ENCODE results near the gene RPRD2. TPM values are rescaled to one million over a fixed set of nuclear protein-coding genes. Genes with fewer than 3 reads are reported as not detected.
A peak's percentile ranks its signal among the peaks of the same experiment; 100 is the strongest.

RPRD2 gene
- total RNA-seq, 1 donor from 2014 or later = 22.8 TPM

DNA sequence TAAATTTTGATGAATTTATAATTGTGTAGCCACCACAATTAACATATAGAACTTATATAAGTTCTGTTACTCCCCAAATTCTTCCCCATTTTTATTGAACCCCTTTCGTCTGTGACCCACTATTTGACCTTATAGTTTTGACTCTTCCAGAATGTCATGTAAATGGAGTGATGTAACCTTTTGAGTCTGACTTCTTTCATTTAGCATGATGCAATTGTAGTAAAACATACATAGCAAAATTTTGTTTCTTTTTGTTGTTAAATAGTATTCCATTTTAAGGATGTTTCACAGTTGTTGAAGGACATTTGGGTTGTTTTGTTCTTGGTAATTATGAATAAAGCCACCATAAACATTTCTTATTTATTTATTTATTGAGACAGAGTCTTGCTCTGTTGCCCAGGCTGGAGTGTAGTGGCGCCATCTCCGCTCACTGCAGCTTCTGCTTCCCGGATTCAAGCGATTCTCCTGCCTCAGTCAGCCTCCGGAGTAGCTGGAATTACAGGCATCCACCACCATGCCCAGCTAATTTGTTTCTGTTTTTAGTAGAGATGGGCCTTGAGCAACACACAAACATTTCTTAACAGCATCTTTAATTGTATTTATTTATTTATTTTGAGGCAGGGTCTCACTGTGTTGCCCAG is 33.6 kb downstream of the RPRD2 start:
- intact Hi-C loops (cut with micrococcal nuclease) = no loop called here
- Mint-ChIP-seq H3K27me3 (ENCODE audit: low read depth) (no peaks in the 10 kb centered on the region), H3K27ac (no peak overlapping the region), H3K4me1 (ENCODE audit: low read depth) (peaks cover 1% of the 10 kb centered on the region), H3K9me3 (peaks cover 22% of the 10 kb centered on the region), H3K36me3 (ENCODE audit: low read depth) (peaks cover 30% of the 10 kb centered on the region), H3K4me3 (ENCODE audit: low read depth) (no peak overlapping the region)
- no peak for DNase-seq (ENCODE audit: low spot score)

DNA sequence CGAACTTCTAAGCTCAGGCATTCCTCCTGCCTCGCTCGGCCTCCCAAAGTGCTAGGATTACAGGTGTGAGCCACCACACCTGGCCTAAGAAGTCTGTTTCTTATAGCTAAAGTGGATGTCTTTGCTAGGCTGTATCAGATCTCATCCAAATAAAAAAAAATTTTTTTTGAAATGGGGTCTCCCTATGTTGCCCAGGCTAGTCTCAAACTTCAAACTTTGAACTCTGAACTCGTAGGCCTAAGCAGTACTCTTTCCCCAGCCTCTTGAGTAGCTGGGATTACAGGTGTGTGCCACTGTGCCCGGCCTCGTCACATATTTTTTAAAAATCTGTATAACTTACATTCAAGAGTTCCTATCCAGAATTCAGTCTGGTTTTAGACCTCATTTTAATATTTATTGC is 40.5 kb downstream of the RPRD2 start:
- peaks cover 16% of the 10 kb centered on the region for H3K4me1 Mint-ChIP-seq (ENCODE audit: low read depth)
- peaks cover 21% of the 10 kb centered on the region for H3K36me3 Mint-ChIP-seq (ENCODE audit: low read depth)
- intact Hi-C loops (cut with micrococcal nuclease) = no loop called here
- H3K4me3 Mint-ChIP-seq (ENCODE audit: low read depth) = no peak overlapping the region
- H3K27me3 Mint-ChIP-seq (ENCODE audit: low read depth) = no peaks in the 10 kb centered on the region
- no peak overlapping the region for H3K27ac Mint-ChIP-seq
- peaks cover 8% of the 10 kb centered on the region for H3K9me3 Mint-ChIP-seq
- DNase-seq (ENCODE audit: low spot score) = no peak

- no peak overlapping the region for H3K4me3 Mint-ChIP-seq (ENCODE audit: low read depth)
- H3K27me3 Mint-ChIP-seq (ENCODE audit: low read depth) = no peaks in the 10 kb centered on the region
- no peaks in the 10 kb centered on the region for H3K9me3 Mint-ChIP-seq
- peaks cover 10% of the 10 kb centered on the region for H3K36me3 Mint-ChIP-seq (ENCODE audit: low read depth)
- peaks cover 21% of the 10 kb centered on the region for H3K4me1 Mint-ChIP-seq (ENCODE audit: low read depth)
- H3K27ac Mint-ChIP-seq = peak overlapping the region; percentile 11
- no peak for DNase-seq (ENCODE audit: low spot score)
- intact Hi-C loops (cut with micrococcal nuclease) = no loop called here
Measured at GRCh38 chr1:150405660-150406059, 41.7 kb downstream of the RPRD2 start.

GRCh38 chr1:150406483-150406882 is 42.5 kb downstream of the RPRD2 start:
- H3K4me1 Mint-ChIP-seq (ENCODE audit: low read depth) = peaks cover 23% of the 10 kb centered on the region
- no peaks in the 10 kb centered on the region for H3K27me3 Mint-ChIP-seq (ENCODE audit: low read depth)
- intact Hi-C loops (cut with micrococcal nuclease) = no loop called here
- H3K4me3 Mint-ChIP-seq (ENCODE audit: low read depth) = no peak overlapping the region
- no peak overlapping the region for H3K27ac Mint-ChIP-seq
- H3K36me3 Mint-ChIP-seq (ENCODE audit: low read depth) = peaks cover 10% of the 10 kb centered on the region
- H3K9me3 Mint-ChIP-seq = no peaks in the 10 kb centered on the region
- no peak for DNase-seq (ENCODE audit: low spot score)

- Mint-ChIP-seq H3K4me1 (ENCODE audit: low read depth) (peaks cover 25% of the 10 kb centered on the region), H3K4me3 (ENCODE audit: low read depth) (no peak overlapping the region), H3K36me3 (ENCODE audit: low read depth) (peaks cover 10% of the 10 kb centered on the region), H3K27ac (no peak overlapping the region), H3K9me3 (no peaks in the 10 kb centered on the region), H3K27me3 (ENCODE audit: low read depth) (no peaks in the 10 kb centered on the region)
- no peak for DNase-seq (ENCODE audit: low spot score)
- intact Hi-C loops (cut with micrococcal nuclease) = no loop called here
Measured at GRCh38 chr1:150407330-150407729, 43.4 kb downstream of the RPRD2 start.

DNA sequence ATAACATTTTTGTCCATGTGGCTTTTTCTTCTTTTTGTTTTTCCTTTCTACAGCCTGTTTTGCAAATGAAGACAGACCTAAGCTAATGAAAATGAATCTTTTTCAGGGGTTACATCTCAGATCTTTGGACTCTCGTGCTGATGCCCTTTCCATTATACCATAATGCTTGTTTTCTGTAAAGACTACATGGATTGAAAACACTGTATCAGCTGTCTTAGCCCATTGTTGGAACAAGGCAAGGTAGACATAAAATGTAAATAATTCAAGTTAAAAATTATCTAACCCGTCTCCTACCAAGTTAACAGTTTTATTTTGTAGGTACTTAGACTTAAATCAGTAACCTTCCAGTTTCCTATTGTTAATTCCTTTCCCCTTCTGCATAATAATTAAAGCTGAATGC is 44.9 kb downstream of the RPRD2 start:
- H3K27me3 Mint-ChIP-seq (ENCODE audit: low read depth) = no peaks in the 10 kb centered on the region
- no peak overlapping the region for H3K4me3 Mint-ChIP-seq (ENCODE audit: low read depth)
- no peak overlapping the region for H3K27ac Mint-ChIP-seq
- H3K9me3 Mint-ChIP-seq = no peaks in the 10 kb centered on the region
- peaks cover 24% of the 10 kb centered on the region for H3K4me1 Mint-ChIP-seq (ENCODE audit: low read depth)
- DNase-seq (ENCODE audit: low spot score) = no peak
- intact Hi-C loops (cut with micrococcal nuclease) = no loop called here
- H3K36me3 Mint-ChIP-seq (ENCODE audit: low read depth) = no peaks in the 10 kb centered on the region

- intact Hi-C loops (cut with micrococcal nuclease) = no loop called here
- Mint-ChIP-seq H3K4me3 (ENCODE audit: low read depth) (no peak overlapping the region), H3K27me3 (ENCODE audit: low read depth) (no peaks in the 10 kb centered on the region), H3K9me3 (no peaks in the 10 kb centered on the region), H3K4me1 (ENCODE audit: low read depth) (peaks cover 28% of the 10 kb centered on the region), H3K27ac (no peak overlapping the region), H3K36me3 (ENCODE audit: low read depth) (no peaks in the 10 kb centered on the region)
- DNase-seq (ENCODE audit: low spot score) = no peak
Measured at GRCh38 chr1:150409504-150410362, 45.8 kb downstream of the RPRD2 start.

DNA sequence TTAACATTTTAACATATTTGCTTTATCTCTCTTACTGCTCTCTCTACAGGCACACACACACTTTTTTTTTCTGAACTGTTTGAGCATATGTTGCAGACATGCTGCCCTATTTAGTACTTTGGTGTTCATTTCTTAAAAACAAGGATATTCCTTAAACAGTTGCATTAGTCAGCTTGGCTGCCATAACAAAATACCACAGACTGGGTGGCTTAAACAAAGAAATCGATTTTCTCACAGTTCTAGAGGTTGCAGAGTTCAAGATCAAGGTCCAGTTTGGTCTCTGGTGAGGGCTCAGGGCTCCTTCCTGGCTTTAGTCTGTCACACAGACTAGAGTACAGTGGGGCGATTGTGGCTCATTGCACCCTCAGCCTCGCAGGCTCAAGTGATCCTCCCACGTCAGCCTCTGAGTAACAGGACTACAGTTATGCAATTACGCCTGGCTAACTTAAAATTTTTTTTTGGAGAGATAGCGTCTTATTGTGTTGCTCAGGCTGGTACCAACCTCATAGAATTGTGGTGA is 46.7 kb downstream of the RPRD2 start:
- Mint-ChIP-seq H3K27me3 (ENCODE audit: low read depth) (no peaks in the 10 kb centered on the region), H3K9me3 (no peaks in the 10 kb centered on the region), H3K4me1 (ENCODE audit: low read depth) (peaks cover 26% of the 10 kb centered on the region), H3K27ac (no peak overlapping the region), H3K4me3 (ENCODE audit: low read depth) (no peak overlapping the region), H3K36me3 (ENCODE audit: low read depth) (peaks cover under 1% of the 10 kb centered on the region)
- intact Hi-C loops (cut with micrococcal nuclease) = no loop called here
- DNase-seq (ENCODE audit: low spot score) = no peak

- H3K4me1 Mint-ChIP-seq (ENCODE audit: low read depth) = peaks cover 37% of the 10 kb centered on the region
- no peak overlapping the region for H3K4me3 Mint-ChIP-seq (ENCODE audit: low read depth)
- peaks cover 20% of the 10 kb centered on the region for H3K36me3 Mint-ChIP-seq (ENCODE audit: low read depth)
- no peak for DNase-seq (ENCODE audit: low spot score)
- intact Hi-C loops (cut with micrococcal nuclease) = no loop called here
- no peak overlapping the region for H3K27ac Mint-ChIP-seq
- no peaks in the 10 kb centered on the region for H3K27me3 Mint-ChIP-seq (ENCODE audit: low read depth)
- H3K9me3 Mint-ChIP-seq = no peaks in the 10 kb centered on the region
Measured at GRCh38 chr1:150414592-150414991, 50.6 kb downstream of the RPRD2 start.

- Mint-ChIP-seq H3K27me3 (ENCODE audit: low read depth) (no peaks in the 10 kb centered on the region), H3K4me3 (ENCODE audit: low read depth) (no peak overlapping the region), H3K9me3 (no peaks in the 10 kb centered on the region), H3K4me1 (ENCODE audit: low read depth) (peaks cover 29% of the 10 kb centered on the region), H3K27ac (no peak overlapping the region), H3K36me3 (ENCODE audit: low read depth) (peaks cover 28% of the 10 kb centered on the region)
- intact Hi-C loops (cut with micrococcal nuclease) = no loop called here
- DNase-seq (ENCODE audit: low spot score) = no peak
Measured at GRCh38 chr1:150415800-150416199, 51.9 kb downstream of the RPRD2 start.

- no peak for DNase-seq (ENCODE audit: low spot score)
- H3K4me1 Mint-ChIP-seq (ENCODE audit: low read depth) = peaks cover 19% of the 10 kb centered on the region
- intact Hi-C loops (cut with micrococcal nuclease) = no loop called here
- H3K4me3 Mint-ChIP-seq (ENCODE audit: low read depth) = no peak overlapping the region
- H3K27me3 Mint-ChIP-seq (ENCODE audit: low read depth) = no peaks in the 10 kb centered on the region
- H3K36me3 Mint-ChIP-seq (ENCODE audit: low read depth) = peaks cover 27% of the 10 kb centered on the region
- no peak overlapping the region for H3K27ac Mint-ChIP-seq
- H3K9me3 Mint-ChIP-seq = no peaks in the 10 kb centered on the region
Measured at GRCh38 chr1:150420560-150421265, 56.8 kb downstream of the RPRD2 start.

DNA sequence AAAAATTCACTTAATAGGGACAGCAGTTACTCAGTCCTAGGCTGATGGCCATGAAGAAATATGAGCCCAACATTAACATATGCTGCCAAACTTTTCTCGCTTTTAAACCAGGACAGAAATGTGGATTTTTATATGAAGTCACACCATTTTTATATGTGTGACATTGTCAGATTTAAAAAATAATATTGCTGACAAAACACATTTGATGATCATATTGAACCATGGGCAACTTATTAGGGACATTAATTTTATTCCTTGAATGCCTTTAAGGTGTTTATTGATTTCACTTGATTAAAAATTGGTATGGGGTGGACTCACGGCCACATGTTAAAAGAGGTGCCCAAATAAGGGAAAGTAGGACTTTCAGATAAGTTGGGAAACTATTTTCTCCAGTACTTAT is 58.6 kb downstream of the RPRD2 start:
- Mint-ChIP-seq H3K9me3 (no peaks in the 10 kb centered on the region), H3K27ac (no peak overlapping the region), H3K4me3 (ENCODE audit: low read depth) (no peak overlapping the region), H3K4me1 (ENCODE audit: low read depth) (peaks cover 10% of the 10 kb centered on the region), H3K36me3 (ENCODE audit: low read depth) (peaks cover 18% of the 10 kb centered on the region), H3K27me3 (ENCODE audit: low read depth) (no peaks in the 10 kb centered on the region)
- no peak for DNase-seq (ENCODE audit: low spot score)
- intact Hi-C loops (cut with micrococcal nuclease) = no loop called here

GRCh38 chr1:150429805-150430204 is 65.9 kb downstream of the RPRD2 start:
- Mint-ChIP-seq H3K4me3 (ENCODE audit: low read depth) (no peak overlapping the region), H3K4me1 (ENCODE audit: low read depth) (peaks cover 10% of the 10 kb centered on the region), H3K36me3 (ENCODE audit: low read depth) (peaks cover 7% of the 10 kb centered on the region), H3K9me3 (no peaks in the 10 kb centered on the region), H3K27me3 (ENCODE audit: low read depth) (no peaks in the 10 kb centered on the region), H3K27ac (peak overlapping the region; percentile 64)
- no peak for DNase-seq (ENCODE audit: low spot score)
- intact Hi-C loops (cut with micrococcal nuclease) = loop anchor here (5.0 kb wide), 1 partner anchor 63 kb away; no protein-coding TSS in a partner anchor

Measured in activated T-helper 2 cell treated with anti-CD3 and anti-CD28 coated beads, Interferon-gamma antibody, Interleukin-2, Interleukin-4, amounts not matched to agents 10 μg/mL and 5 μg/mL and 100 μg/mL, durations not matched to agents 14 hours and 24 hours and 36 hours (primary cell).